CD14-positive monocyte (primary cell): ENCODE data around the gene ZFPL1. TPM values are rescaled to one million over a fixed set of nuclear protein-coding genes. Genes with fewer than 3 reads are reported as not detected.

Source experiments
- DNase-seq, 3 donors: peaks; one replicate each; pipeline ENCODE4 v3.0.0-alpha.2; 2011 to 2022
- H2AFZ ChIP-seq: 2 replicates; pipeline ENCODE4 v1.6.0; 2012; ENCODE audit warnings: mild to moderate bottlenecking, low read depth, low read length, inconsistent platforms; ENCODE audit not compliant: insufficient read depth, poor library complexity, severe bottlenecking
- H3K27ac ChIP-seq, 2 donors: 1 replicate in 1 of 2; 2 replicates in 1 of 2; pipeline ENCODE4 v1.5.1; 2012 to 2013; ENCODE audit warnings: low read length in 2 of 2, control low read depth in 1 of 2, inconsistent platforms in 1 of 2, low read depth in 1 of 2, mild to moderate bottlenecking in 1 of 2
- H3K27me3 ChIP-seq, 2 donors: one replicate each; pipeline versions ENCODE4 v1.6.0 to v1.6.1; 2011 to 2013; ENCODE audit warnings: low read length in 2 of 2; ENCODE audit not compliant: control insufficient read depth in 2 of 2, insufficient read depth in 2 of 2
- H3K36me3 ChIP-seq, 2 donors: replicated peaks in 1 of 2; 1 replicate in 1 of 2; 2 replicates in 1 of 2; pipeline versions ENCODE4 v1.5.1 to v1.6.1; 2012 to 2013; ENCODE audit warnings: low read length in 2 of 2, control low read depth in 1 of 2, inconsistent platforms in 1 of 2, mild to moderate bottlenecking in 1 of 2; ENCODE audit not compliant: insufficient read depth in 2 of 2, control insufficient read depth in 1 of 2
- H3K4me1 ChIP-seq, 2 donors: 1 replicate in 1 of 2; 2 replicates in 1 of 2; pipeline versions ENCODE4 v1.5.1 to v1.6.1; 2012 to 2013; ENCODE audit warnings: low read length in 2 of 2, control low read depth in 1 of 2, inconsistent platforms in 1 of 2, mild to moderate bottlenecking in 1 of 2, moderate library complexity in 1 of 2; ENCODE audit not compliant: insufficient read depth in 2 of 2, control insufficient read depth in 1 of 2
- H3K4me2 ChIP-seq: replicated peaks from 2 replicates; pipeline ENCODE3; 2012; ENCODE audit warnings: low read length, moderate library complexity, mild to moderate bottlenecking; ENCODE audit not compliant: poor library complexity, severe bottlenecking; ENCODE audit errors: extremely low read depth
- H3K4me3 ChIP-seq, 3 experiments: fragments of 200-600 bp in 1 of 3; sonication (generic) in 1 of 3; replicated peaks in 1 of 3; 1 replicate in 2 of 3; 2 replicates in 1 of 3; pipeline ENCODE4 v1.5.1; 2011 to 2013; ENCODE audit warnings: low read length in 3 of 3, mild to moderate bottlenecking in 3 of 3, control low read depth in 2 of 3, low read depth in 2 of 3, inconsistent platforms in 1 of 3, moderate library complexity in 1 of 3
- H3K79me2 ChIP-seq: 2 replicates; pipeline ENCODE4 v1.6.0; 2012; ENCODE audit warnings: mild to moderate bottlenecking, control low read depth, inconsistent platforms, low read length, moderate library complexity; ENCODE audit not compliant: insufficient read depth
- H3K9ac ChIP-seq: 2 replicates; pipeline ENCODE4 v1.6.0; 2017; ENCODE audit warnings: low read length, mild to moderate bottlenecking; ENCODE audit not compliant: insufficient read depth, poor library complexity, severe bottlenecking
- H3K9me3 ChIP-seq, 2 donors: replicated peaks in 1 of 2; 1 replicate in 1 of 2; 2 replicates in 1 of 2; pipeline versions ENCODE4 v1.5.1 to v1.6.1; 2012 to 2013; ENCODE audit warnings: low read length in 2 of 2, control low read depth in 1 of 2; ENCODE audit not compliant: control insufficient read depth in 1 of 2, insufficient read depth in 1 of 2
- H4K20me1 ChIP-seq: 2 replicates; pipeline ENCODE4 v1.6.0; 2012; ENCODE audit warnings: mild to moderate bottlenecking, low read length, control low read depth, moderate library complexity; ENCODE audit not compliant: insufficient read depth
- H3K27ac Mint-ChIP-seq, 7 donors: one replicate each; pipeline ENCODE4 v1.8.0; 2020; ENCODE audit warnings: mild to moderate bottlenecking in 7 of 7, mixed read lengths in 7 of 7, moderate library complexity in 6 of 7, inconsistent platforms in 2 of 7
- H3K27me3 Mint-ChIP-seq, 3 donors: one replicate each; pipeline ENCODE4 v1.8.0; 2021 to 2022; ENCODE audit warnings: low read depth in 3 of 3, mild to moderate bottlenecking in 3 of 3, mixed read lengths in 3 of 3, moderate library complexity in 3 of 3, inconsistent platforms in 1 of 3
- H3K36me3 Mint-ChIP-seq, 2 donors: one replicate each; pipeline ENCODE4 v1.8.0; 2020; ENCODE audit warnings: mixed read lengths in 2 of 2, inconsistent platforms in 1 of 2, mild to moderate bottlenecking in 1 of 2
- H3K4me1 Mint-ChIP-seq: one replicate; pipeline ENCODE4 v1.8.0; 2020; ENCODE audit warnings: mild to moderate bottlenecking, mixed read lengths
- H3K4me3 Mint-ChIP-seq, 2 donors: one replicate each; pipeline ENCODE4 v1.8.0; 2020; ENCODE audit warnings: mild to moderate bottlenecking in 2 of 2, mixed read lengths in 2 of 2, moderate library complexity in 1 of 2
- H3K9me3 Mint-ChIP-seq, 7 donors: one replicate each; pipeline ENCODE4 v1.8.0; 2020 to 2022; ENCODE audit warnings: mixed read lengths in 7 of 7, mild to moderate bottlenecking in 6 of 7, moderate library complexity in 6 of 7, inconsistent platforms in 2 of 7
- CTCF ChIP-seq: fragments of 200-600 bp; IDR thresholded peaks from one replicate; pipeline ENCODE4 v1.8.0; 2022; ENCODE audit warnings: antibody characterized with exemption, mild to moderate bottlenecking
- WGBS: methylation state at CpG from one replicate; pipeline ENCODE4 v1.1.5; 2013; ENCODE audit warnings: missing lambda C conversion rate; ENCODE audit not compliant: insufficient coverage; 5-methylcytosine and 5-hydroxymethylcytosine counted together
- intact Hi-C, 2 donors: fragments of 100-400 bp; cut with micrococcal nuclease; formaldehyde crosslinking; loops; one replicate each; pipeline versions ENCODE4 v1.15.0 to v1.15.1; 2023
- polyA plus RNA-seq, 3 donors: library from polyadenylated mRNA; depleted of rRNA in 1 of 3; unstranded in 2 of 3; stranded (reverse) in 1 of 3; fragments of 300-500 nt in 2 of 3; fragments of >200 nt in 1 of 3; fragmentation: Illumina TruSeq in 2 of 3; gene quantifications; 1 replicate in 2 of 3; 2 replicates in 1 of 3; pipeline ENCODE4 v1.2.3, GENCODE V29; 2012 to 2021

Gene ZFPL1
- polyA plus RNA-seq, 3 donors: 25.1 to 41.1 (median 27.2) TPM

GRCh38 chr11:65102142-65103095 lies 18.4 kb downstream of the ZFPL1 start:
- Histone ChIP-seq H3K36me3 (peaks cover 14 to 69% of the 10 kb centered on the region in 2 donors), H3K4me3 (no peak overlapping the region), H3K4me2 (no peak overlapping the region), H3K27me3 (no peaks in the 10 kb centered on the region), H2AFZ (no peak overlapping the region), H3K4me1 (peaks cover 0 to 7% of the 10 kb centered on the region in 2 donors), H3K27ac (no peak overlapping the region), H4K20me1 (no peaks in the 10 kb centered on the region), H3K79me2 (peaks cover 32% of the 10 kb centered on the region), H3K9me3 (no peaks in the 10 kb centered on the region), H3K9ac (no peak overlapping the region)
- Mint-ChIP-seq H3K4me3 (no peak overlapping the region), H3K27ac (no peak overlapping the region), H3K27me3 (no peaks in the 10 kb centered on the region), H3K9me3 (no peaks in the 10 kb centered on the region), H3K36me3 (peaks cover 33 to 48% of the 10 kb centered on the region in 2 donors), H3K4me1 (peaks cover 5% of the 10 kb centered on the region)
- intact Hi-C loops: no loop called here
- no peak for DNase-seq
- TF ChIP-seq CTCF: no peak
- 100% methylated on average over 5 of the region's 8 CpGs for WGBS

GRCh38 chr11:65103476-65103875 lies 19.5 kb downstream of the ZFPL1 start:
- Histone ChIP-seq H3K4me2 (no peak overlapping the region), H3K27ac (no peak overlapping the region), H3K9ac (no peak overlapping the region), H3K4me3 (no peak overlapping the region), H3K9me3 (no peaks in the 10 kb centered on the region), H2AFZ (no peak overlapping the region), H3K27me3 (no peaks in the 10 kb centered on the region), H3K4me1 (peaks cover 0 to 6% of the 10 kb centered on the region in 2 donors), H3K36me3 (peaks cover 16 to 73% of the 10 kb centered on the region in 2 donors), H4K20me1 (no peaks in the 10 kb centered on the region), H3K79me2 (peaks cover 26% of the 10 kb centered on the region)
- H3K27ac Mint-ChIP-seq: no peak overlapping the region
- no peak overlapping the region for H3K4me3 Mint-ChIP-seq
- peaks cover 5% of the 10 kb centered on the region for H3K4me1 Mint-ChIP-seq
- DNase-seq: no peak
- peaks cover 31 to 48% of the 10 kb centered on the region in 2 donors for H3K36me3 Mint-ChIP-seq
- TF ChIP-seq CTCF: no peak
- no peaks in the 10 kb centered on the region for H3K27me3 Mint-ChIP-seq
- no peaks in the 10 kb centered on the region for H3K9me3 Mint-ChIP-seq
- intact Hi-C loops: no loop called here
